NCI-H2196 (cell line): Measurements from ENCODE around the gene ZNF69.
"Not testable (repeated sequence)": the region's sequence is repeated elsewhere in the genome, so short reads cannot be mapped to it uniquely, and the experiment has no call there.

Source experiments
- DNase-seq: peaks from one replicate; lab custom pipeline; 2025; ENCODE audit not compliant: unreplicated experiment; lab: John Stamatoyannopoulos, UW

The ZNF69 gene

DNA sequence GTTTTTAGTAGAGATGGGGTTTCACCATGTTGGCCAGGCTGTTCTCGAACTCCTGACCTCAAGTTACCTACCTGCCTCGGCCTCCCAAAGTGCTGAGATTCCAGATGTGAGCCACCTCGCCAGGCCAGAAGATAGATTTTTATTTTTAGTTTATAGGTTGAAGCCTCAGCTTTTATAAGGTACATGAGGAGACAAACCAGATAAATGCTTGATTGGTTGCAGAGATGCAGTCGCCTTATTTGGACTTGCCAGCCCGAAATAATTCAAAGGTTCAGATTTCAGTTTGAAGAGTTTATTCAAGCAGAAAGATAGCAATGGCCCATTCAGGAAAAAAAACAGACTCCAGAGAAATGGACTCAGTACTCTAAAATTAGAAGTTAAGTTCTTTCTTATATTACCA, 3.1 kb downstream of the ZNF69 start:
- no peak for DNase-seq

DNA sequence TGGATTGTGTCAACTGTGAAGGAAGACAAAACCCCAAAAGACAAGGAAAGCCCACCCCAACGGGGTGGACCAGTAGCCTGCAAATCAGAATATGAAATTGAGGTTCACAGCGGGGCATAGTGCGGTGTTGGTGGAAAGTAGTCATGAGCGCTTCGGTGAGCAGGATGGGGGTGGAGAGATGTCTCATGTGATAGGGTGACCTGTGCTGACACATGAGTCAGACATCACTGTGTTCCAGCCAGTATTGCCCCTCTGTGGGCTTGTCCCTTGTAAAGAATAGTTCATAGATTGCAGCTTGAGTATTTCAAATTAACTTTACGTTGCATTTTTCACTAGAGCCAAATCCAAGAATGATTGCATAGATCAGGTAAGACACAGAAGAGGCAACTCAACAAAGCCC, 7.3 kb downstream of the ZNF69 start:
- DNase-seq, result no peak

DNA sequence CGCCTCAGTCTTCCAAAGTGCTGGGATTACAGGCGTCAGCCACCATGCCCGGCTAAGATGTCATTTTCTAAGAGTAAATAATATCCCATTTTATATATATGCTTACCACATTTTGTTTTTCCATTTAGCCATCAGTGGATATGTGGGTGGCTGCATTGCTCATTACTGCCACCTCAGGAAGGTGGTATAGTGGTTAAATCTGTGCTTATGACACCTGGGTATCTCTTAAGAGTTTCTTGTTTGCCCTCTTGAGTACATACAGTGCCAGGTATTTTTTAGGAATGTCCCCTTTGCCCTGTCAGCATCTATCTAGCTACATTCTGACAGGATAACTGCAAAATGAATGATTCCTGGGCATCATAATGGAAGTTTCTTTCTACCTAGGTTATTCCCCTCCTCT, 14.6 kb downstream of the ZNF69 start:
- no peak for DNase-seq

DNA sequence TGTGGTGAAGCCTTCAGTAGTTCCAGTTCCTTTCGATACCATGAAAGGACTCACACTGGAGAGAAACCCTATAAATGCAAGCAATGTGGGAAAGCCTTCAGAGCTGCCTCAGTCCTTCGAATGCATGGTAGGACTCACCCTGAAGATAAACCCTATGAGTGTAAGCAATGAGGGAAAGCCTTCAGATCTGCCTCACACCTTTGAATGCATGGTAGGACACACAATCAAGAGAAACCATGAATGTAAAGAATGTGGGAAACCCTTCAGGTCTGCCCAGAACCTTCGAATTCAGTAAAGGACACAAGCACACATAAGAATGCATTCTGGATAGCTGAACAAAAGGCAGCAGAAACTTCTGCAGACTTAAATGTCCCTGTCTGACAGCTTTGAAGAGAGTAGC, 18.3 kb downstream of the ZNF69 start:
- DNase-seq, result no peak

DNA sequence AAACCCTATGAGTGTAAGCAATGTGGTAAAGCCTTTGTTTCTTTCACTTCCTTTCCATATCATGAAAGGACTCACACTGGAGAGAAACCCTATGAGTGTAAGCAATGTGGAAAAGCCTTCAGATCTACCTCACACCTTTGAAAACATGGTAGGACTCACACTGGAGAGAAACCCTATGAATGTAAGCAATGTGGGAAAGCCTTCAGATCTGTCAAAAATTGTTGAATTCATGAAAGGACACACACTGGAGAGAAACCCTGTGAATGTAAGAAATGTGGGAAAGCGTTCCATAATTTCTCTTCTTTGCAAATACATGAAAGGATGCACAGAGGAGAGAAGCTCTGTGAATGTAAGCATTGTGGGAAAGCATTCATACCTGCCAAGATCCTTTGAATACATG, 24.4 kb downstream of the ZNF69 start:
- not testable (repeated sequence) for DNase-seq

DNA sequence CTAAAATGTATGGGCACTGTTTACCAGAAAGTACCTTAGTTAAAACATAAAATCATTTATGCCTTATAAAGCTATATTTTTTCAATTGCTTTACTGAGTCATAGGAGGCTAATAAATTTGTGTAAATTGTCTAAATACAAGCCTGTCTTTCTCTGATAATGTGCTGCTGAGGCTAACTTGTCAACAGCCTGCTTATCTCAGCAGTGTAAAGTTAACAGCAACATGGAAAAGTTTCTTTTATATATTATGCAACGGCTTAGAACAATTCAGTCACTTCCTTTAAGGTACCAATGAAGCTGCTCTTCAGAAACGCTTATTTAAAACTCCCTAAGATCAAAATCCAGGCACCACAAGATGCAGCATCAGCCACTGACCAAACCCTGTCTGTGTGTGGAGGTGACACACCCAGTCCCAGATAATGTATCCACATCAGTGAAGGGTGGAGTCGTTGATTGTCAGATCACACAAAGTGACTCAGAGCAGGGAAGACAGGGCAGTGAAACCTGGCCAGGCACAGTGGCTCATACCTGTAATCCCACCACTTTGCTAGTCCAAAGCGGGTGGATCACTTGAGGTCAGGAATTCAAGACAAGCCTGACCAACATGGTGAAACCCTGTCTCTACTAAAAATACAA, 27.0 kb downstream of the ZNF69 start:
- DNase-seq, result not testable (repeated sequence)

DNA sequence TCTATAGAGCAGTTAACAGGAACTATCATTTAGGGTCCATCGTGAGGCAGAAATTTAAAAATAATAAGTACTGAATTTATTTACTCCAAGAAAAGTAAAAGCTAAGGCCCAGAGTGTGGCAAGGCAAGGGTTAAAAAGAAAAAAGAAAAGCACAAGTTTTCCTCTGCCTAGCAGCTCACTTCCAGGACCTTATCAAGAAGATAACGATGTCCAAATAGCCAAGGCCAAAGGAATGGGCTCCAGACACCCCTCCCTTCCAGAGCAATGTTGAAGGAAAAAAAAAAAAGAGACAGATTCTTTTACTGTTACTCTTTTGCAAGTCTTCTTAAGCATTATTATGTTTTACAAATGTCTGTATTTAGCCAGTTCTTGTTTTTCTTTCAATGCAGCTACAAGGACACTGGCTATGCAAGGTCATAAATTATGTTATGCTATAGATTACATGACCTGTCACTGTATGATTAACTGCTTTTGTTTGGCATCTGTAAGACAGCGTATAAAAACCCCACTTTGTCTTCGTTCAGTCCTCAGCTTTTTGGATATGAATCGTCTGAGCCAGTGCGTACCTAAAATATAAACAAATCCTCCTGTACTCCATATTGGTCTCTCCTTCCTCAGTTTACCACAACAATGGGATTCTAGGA, 34.4 kb downstream of the ZNF69 start:
- no peak for DNase-seq

DNA sequence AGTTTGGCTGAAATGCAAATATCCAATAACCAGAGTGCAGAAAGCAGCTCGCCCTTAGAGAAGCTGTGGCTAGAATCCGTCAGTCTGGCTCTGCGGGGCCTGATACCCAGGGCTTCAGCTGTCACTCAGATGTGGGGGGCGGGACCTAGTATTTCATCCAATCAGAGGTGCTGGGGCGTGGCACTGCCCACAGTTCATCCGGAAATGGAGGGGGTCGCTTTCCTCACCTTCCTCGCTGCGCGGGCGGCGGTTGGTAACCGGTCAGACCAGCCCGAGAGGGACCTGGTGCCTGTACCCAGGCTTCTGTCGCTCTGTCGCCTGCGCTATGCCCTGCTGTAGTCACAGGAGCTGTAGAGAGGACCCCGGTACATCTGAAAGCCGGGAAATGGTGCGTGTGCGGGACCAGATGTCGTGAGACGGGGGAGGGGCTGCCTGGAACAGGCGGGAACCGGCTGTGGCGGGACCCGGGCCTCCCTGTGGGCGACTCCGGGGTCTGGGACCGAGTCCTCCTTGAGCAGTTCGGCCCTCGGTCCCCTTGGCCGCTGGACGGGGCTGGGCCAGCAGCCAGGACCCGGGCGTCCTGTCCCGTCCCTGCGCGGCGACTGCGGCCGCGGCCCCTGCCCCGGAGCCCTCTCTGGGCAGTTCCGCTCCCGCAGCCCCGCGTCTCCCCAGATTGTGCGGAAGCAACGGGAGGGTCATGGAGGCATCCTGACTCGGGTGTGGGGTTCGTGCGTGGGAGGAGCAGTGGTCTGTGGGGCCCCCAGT, 37.5 kb downstream of the ZNF69 start, which contains the start of gene ZNF700:
Gene ZNF700 (plus strand): TSS at position 222 of the 765 bp plus-strand sequence. CDS start 104 bp downstream, at position 326.
- DNase-seq, result peak; percentile 94

DNA sequence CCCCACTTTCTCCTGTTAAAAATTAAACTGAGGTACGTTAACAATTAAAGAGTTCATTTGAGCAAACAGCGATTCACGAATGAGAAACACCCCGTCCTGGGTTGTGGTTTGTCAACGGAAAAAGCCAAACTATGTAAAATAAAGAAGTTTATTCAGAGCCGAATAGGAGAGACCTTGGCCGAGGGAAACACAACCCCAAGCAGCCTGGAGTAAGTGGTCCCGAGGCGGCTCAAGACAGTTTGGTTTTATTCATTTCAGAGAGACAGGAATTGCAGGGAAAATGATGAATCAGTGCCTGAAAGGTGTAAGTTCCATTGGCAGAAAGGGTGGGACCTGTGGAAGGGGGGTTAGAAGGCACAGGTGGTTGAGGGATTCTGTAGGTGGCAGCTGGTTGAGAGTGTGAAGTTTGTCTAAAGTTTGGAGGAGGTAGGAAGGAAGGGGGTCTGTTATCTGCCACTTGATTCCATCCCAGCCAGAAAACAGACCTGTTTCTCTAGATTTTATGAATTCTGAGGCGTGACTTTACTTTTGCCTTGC, 38.1 kb downstream of the ZNF69 start:
- DNase-seq, result not testable (repeated sequence)

DNA sequence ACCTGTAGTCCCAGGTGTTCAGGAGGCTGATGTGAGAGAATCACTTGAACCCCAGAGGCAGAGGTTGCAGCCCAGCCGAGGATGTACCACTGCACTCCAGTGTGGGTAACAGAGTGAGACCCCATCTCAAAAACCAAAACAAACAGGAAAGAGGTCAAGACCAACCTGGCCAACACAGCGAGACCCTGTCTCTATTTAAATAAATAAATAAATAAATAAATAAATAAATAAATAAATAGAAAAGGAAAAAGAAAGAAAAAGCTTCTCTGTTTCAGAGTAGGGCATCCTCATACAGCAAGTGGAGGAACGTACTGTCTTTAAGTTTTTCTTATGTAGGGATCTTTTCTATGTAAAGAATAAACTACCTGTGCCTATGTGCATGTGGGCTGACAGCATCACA, 39.6 kb downstream of the ZNF69 start:
- no peak for DNase-seq

DNA sequence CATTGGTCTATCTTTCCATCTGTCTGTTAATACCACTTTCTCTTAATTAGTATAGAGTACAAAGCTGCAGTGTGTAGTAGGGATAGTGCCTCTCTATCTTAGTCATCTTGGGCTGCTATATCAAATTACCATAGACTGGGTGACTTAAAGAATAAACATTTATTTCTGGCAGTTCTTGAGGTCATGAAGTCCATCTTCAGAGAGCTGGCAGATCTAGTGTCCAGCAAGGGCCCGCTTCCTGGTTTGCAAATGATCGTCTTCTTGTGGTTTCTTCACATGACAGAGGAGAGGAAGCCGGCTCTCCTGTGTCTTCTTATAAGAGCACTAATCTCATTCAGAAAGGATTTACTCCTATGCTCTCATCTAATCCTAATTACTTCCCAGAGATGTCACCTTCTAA, 43.5 kb downstream of the ZNF69 start:
- no peak for DNase-seq

DNA sequence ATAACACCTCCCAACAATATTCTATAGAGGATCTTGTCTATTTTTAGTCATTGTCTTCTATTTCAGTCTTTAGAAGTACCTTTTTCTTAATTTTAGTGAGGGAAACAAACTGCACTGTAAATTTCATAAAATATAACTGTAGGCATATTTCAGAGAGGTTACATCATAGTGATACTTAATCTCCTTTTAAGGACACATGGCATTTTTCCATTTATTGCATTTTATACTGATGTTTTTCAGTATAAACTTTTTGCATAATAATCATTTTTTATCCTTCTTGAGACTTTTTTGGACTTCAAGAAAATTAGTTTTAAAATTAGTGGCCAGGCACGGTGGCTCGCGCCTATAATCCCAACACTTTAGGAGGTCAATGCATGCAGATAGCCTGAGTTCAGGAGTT, 43.9 kb downstream of the ZNF69 start:
- DNase-seq, result no peak

DNA sequence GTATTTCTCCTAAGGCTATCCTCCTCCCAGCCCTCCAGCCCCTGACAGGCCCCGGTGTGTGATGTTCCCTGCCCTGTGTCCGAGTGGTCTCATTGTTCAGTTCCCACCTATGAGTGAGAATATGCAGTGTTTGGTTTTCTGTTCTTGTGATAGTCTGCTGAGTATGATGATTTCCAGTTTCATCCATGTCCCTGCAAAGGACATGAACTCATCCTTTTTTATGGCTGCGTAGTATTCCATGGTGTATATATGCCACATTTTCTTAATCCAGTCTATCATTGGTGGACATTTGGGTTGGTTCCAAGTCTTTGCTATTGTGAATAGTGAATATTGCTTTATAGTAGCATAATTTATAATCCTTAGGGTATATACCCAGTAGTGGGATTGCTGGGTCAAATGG, 48.2 kb downstream of the ZNF69 start:
- DNase-seq, result not testable (repeated sequence)

DNA sequence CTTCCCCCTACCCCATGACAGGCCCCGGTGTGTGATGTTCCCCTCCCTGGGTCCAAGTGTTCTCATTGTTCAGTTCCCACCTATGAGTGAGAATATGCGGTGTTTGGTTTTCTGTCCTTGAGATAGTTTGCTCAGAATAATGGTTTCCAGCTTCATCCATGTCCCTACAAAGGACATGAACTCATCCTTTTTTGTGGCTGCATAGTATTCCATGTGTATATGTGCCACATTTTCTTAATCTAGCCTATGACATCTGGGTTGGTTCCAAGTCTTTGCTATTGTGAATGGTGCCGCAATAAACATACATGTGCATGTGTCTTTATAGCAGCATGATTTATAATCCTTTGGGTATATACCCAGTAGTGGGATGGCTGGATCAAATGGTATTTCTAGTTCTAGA, 50.8 kb downstream of the ZNF69 start:
- not testable (repeated sequence) for DNase-seq

DNA sequence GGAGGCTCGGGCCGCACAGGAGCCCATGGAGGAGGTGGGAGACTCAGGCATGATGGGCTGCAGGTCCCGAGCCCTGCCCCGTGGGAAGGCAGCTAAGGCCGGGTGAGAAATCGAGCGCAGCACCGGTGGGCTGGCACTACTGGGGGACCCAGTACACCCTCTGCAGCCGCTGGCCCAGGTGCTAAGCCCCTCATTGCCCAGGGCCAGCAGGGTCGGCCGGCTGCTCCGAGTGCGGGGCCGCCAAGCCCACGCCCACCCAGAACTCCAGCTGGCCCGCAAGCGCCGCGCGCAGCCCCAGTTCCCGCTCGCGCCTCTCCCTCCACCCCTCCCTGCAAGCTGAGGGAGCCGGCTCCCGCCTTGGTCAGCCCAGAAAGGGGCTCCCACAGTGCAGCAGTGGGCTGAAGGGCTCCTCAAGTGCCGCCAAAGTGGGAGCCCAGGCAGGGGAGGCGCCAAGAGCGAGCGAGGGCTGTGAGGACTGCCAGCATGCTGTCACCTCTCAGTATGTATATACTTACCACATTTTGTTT, 53.8 kb downstream of the ZNF69 start:
- not testable (repeated sequence) for DNase-seq

DNA sequence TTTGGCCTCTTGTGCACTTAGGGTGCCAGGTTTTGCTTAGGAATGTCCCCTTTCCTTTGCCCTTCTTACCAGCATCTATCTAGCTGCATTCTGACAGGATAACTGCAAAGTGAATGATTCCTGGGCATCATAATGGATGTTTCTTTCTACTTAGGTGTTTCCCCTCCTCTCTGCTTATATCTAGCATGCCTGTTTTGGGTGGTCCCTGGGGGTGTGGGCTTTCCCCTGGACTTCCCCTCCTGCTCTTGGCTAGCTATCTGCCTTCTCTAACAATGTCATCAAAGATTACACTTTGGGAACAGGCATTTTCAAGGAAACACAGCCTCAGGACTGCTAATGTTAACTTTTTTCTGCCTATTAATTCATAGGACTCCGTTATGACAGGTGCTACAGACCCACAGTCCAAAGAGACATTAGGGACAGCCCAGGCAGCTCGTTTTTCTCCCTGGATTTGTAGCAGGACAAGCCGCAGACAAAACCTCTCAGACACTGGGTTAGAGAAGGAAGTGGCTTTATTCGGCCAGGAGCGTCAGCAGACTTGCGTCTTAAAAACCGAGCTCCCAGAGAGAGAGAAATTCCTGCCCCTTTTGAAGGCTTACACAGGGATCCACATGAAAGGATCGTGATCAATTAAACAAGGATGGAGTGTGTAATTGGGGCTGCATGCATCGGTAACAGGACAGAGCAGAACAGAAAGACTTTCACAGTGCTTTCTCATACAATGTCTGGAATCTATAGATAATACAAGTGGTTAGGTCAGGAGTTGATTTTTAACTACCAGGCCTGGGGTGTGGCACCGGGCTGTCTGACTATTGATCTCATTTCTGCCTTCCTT, 54.6 kb downstream of the ZNF69 start:
- no peak for DNase-seq

DNA sequence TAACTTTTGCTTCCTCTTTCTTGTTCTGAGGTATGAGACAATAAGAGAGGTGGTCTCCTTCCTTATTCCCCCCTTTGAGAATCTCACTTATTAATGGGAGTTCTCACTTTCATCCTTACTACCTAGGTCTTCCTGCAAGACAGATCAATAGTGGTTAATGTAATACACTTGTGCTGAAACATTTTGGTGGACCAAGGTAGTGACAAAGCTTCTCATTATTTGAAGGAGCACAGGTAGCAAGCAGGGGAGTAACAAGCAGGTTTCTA, 55.2 kb downstream of the ZNF69 start:
- DNase-seq, result no peak

DNA sequence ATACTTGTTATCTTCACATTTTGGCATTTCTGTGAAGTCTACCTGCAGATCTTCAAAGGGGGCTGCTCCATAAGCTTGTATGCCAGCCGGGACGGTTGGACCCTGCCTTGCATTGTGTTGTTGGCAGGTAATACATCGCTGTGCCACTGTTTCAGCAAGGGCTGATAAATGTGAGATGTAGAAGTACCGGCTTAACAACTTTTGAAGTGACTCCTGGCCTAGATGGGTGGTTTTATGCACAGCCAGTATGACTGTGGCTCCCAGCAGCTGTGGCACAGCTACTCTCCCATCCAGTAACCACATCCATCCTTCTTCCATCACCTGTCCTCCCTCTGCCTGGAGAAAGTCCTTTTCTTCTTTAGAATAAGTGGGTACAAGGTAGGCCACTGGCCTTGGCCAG, 57.1 kb downstream of the ZNF69 start:
- no peak for DNase-seq

DNA sequence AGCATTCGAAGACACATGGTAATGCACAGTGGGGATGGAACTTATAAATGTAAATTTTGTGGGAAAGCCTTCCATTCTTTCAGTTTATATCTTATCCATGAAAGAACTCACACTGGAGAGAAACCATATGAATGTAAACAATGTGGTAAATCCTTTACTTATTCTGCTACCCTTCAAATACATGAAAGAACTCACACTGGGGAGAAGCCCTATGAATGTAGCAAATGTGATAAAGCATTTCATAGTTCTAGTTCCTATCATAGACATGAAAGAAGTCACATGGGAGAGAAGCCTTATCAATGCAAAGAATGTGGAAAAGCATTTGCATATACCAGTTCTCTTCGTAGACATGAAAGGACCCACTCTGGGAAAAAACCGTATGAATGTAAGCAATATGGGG, 61.1 kb downstream of the ZNF69 start:
- DNase-seq, result no peak

DNA sequence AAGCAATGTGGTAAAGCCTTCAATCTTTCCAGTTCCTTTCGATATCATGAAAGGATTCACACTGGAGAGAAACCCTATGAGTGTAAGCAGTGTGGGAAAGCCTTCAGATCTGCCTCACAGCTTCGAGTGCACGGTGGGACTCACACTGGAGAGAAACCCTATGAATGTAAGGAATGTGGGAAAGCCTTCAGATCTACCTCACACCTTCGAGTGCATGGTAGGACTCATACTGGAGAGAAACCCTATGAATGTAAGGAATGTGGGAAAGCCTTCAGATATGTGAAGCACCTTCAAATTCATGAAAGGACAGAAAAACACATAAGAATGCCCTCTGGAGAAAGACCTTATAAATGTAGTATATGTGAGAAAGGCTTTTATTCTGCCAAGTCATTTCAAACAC, 61.6 kb downstream of the ZNF69 start:
- no peak for DNase-seq

DNA sequence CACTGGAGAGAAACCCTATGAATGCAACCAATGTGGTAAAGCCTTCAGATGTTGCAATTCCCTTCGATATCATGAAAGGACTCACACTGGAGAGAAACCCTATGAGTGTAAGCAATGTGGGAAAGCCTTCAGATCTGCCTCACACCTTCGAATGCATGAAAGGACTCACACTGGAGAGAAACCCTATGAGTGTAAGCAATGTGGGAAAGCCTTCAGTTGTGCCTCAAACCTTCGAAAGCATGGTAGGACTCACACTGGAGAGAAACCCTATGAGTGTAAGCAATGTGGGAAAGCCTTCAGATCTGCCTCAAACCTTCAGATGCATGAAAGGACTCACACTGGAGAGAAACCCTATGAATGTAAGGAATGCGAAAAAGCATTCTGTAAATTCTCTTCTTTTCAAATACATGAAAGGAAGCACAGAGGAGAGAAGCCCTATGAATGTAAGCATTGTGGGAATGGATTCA, 62.1 kb downstream of the ZNF69 start:
- DNase-seq, result not testable (repeated sequence)
